ENCODE results near the gene UQCR11.
"Not testable (repeated sequence)": the region's sequence is repeated elsewhere in the genome, so short reads cannot be mapped to it uniquely, and the experiment has no call there.

The UQCR11 gene

GRCh38 chr19:1605236-1606137 lies at the start of gene UQCR11:
Gene UQCR11 (minus strand): TSS chr19:1605462. CDS start chr19:1605409, 53 bp downstream.
- peak; percentile 97 for DNase-seq

GRCh38 chr19:1654178-1654792 lies 49.0 kb upstream of the UQCR11 start:
- DNase-seq: no peak

- no peak for DNase-seq
Observed at GRCh38 chr19:1653300-1653628, 48.0 kb upstream of the UQCR11 start.

- peak; percentile 99 for DNase-seq
Observed at GRCh38 chr19:1652471-1653299, 47.4 kb upstream of the UQCR11 start, which contains the start of gene TCF3. Gene TCF3 (minus strand): TSS chr19:1652615. CDS start chr19:1650248, 2,367 bp downstream.

GRCh38 chr19:1651568-1652291 lies 46.5 kb upstream of the UQCR11 start:
- no peak for DNase-seq

GRCh38 chr19:1650650-1651567 lies 45.6 kb upstream of the UQCR11 start:
- peak; percentile 44 for DNase-seq

- no peak for DNase-seq
Observed at GRCh38 chr19:1649706-1650649, 44.7 kb upstream of the UQCR11 start.

GRCh38 chr19:1648920-1649541 lies 43.8 kb upstream of the UQCR11 start:
- DNase-seq: peak; percentile 32

GRCh38 chr19:1648459-1648849 lies 43.2 kb upstream of the UQCR11 start:
- DNase-seq: no peak

GRCh38 chr19:1647501-1648458 lies 42.5 kb upstream of the UQCR11 start:
- no peak for DNase-seq

- DNase-seq: no peak
Observed at GRCh38 chr19:1646659-1647453, 41.6 kb upstream of the UQCR11 start.

GRCh38 chr19:1646149-1646548 lies 40.9 kb upstream of the UQCR11 start:
- DNase-seq: no peak

GRCh38 chr19:1645299-1645698 lies 40.0 kb upstream of the UQCR11 start:
- DNase-seq: no peak

- DNase-seq: no peak
Observed at GRCh38 chr19:1644070-1644469, 38.8 kb upstream of the UQCR11 start.

GRCh38 chr19:1640893-1641448 lies 35.7 kb upstream of the UQCR11 start:
- not testable (repeated sequence) for DNase-seq

- DNase-seq: no peak
Observed at GRCh38 chr19:1636325-1637236, 31.3 kb upstream of the UQCR11 start.

- no peak for DNase-seq
Observed at GRCh38 chr19:1634938-1635243, 29.6 kb upstream of the UQCR11 start.

Measured in MV-4-11 (cell line).